ENCODE measurements around the gene SETBP1.

Gene SETBP1

GRCh38 chr18:44766450-44766849 lies 85.8 kb downstream of the SETBP1 start:
- no peak for DNase-seq

DNA sequence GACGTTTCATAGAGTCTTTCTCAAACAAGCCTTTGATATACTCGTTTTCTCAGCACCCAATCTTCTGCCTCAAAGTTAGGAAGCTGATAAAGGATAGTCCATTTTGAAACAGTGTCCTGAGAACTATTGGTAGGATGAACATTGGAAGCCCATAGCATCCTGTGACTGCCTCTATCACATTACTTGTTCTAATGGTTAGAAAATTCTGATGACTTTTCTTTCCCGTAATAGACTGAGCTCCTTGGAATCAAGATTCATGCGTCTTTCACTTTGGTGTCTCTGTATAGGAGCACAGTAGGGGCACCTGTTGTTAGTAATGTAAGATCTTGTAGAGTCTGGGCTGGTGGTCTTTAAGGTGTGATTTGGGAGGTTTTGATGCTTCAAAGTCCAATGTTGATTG lies 87.1 kb downstream of the SETBP1 start:
- no peak for DNase-seq

DNA sequence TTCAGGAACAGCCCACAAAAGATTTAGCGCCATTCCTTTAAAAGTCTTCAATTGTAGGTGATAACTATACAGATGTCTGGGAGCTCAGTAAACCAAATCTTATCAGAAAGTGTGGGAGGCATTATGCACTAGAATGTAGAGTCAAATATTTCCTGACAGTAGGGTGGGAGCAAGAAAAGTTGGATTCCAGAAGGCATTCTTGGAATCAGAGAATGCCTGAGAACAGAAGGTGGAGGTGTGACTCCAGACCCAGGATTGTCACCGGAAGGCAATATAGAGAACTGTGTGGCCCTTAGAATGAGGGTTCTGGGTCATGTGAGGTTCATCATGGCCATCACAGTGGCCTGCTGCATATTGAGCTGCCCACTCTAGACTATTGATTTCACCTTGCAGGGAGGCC lies 90.0 kb downstream of the SETBP1 start:
- no peak for DNase-seq

- DNase-seq: no peak
Measured at GRCh38 chr18:44771572-44771955, 90.9 kb downstream of the SETBP1 start.

DNA sequence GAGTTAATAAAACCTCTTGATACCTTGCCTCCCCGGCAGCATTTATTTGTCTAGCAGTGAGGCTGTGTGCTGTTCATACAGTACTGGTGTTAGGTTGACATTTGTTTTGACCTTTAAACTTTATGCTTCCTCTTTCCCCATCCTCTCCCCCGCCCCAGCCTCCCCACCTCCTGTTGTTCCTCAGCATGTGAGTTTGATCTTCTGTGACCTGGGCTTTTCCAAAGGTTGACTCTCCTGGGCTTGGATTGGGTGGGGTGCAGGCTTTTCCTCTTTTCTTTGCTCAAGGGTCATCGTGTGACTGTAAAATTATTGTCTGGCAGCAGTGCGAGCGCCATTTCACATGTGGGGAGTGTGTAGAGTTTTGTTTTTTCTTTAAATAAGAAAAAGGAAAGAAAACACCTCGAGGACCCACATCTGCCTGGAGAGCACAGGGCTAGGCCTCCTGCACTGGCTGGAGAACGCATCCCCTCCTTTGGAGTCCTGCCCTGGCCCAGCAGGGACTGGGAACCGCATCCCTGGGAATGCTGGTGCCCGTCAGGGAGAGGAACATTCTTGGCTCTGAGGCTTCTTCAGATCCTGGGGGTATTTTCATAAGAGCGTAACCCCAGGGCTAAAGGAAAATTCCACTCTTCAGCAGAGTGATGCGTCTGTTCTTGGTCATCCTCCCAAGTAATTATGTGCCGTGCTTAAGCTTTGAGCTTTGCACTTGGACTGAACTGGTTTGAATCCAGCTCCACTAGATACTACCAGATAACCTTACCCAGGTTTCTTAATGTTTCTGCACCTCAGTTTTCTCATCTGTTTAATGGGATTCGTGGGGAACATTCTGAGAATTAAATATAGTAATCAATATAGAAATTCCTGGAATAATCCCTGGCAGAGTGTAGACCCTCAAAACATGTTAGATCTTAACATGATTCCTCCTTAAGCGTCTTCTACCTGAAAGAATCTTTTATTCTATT lies 91.5 kb downstream of the SETBP1 start:
- no peak for DNase-seq

GRCh38 chr18:44773640-44774155 lies 93.0 kb downstream of the SETBP1 start:
- DNase-seq: no peak

DNA sequence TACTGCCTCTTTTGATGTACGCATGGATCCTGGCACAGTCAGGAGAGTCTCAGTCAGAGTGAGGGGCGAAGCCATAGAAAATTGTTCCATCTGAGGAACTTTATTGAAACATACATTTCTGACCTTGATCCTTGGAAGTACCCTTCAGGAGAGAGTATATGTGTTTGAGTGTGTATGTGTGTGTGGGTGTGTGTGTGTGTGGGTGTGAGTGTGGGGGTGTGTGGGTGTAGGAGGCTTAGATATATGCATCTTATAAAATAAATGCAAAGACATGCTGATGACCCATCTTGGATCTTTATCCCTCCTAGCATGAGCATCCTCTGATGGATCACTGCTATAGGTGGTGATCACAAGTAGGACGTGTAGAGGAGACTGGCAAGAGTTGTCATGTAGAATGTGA lies 93.5 kb downstream of the SETBP1 start:
- no peak for DNase-seq

DNA sequence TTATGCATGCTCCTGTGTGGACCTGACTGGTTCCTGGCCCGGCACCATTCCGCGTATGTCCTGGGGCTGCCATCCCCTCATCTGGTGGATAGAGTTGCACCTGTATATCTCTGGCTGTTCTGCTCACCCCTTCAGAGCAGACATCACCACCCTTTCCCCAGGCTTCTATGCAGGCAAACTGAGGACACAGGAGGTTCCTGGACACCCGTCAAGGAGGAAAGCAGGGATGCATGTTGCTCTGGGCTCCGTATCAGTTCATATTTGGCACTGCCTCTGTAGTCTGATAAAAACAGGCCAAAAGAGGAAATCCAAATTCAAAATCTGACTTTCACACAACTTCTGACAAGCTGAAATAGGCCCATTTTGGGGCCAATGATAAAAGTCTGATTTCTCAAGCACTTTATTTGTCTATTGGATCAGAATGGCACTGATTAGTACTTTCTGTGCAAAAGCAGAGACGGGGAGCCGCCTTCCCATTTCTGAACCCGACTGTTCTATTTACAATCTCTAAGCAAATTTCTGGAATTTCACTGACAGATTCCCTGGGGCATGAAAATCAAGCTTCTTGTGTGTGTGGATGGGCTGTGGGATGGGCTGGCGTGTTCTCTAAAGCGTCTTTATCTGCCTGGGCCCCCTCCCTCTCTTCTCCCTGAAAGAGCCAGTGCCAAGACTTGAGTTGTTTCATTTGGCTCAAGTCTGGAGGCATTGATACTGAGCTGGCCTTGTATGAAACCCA lies 96.9 kb downstream of the SETBP1 start:
- DNase-seq: no peak

DNA sequence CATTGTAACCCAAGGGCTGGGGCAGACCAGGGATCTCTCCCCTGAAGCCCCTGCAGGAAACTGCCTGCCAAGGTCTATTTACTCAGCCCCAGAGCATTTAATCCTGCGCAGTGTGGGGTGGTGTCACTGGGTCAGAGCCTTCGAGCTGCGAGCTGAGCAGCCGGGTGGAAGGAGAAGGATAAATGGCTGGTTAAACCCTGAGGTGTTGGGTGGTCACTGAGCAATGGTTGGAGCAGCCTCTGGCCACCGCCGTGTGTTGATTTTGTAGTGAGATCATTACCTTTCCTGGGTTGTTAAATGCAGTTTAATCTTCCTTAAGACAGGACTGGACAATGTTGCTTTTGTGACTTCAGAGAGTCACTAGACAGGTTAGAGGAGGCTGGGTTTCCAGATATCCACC lies 98.1 kb downstream of the SETBP1 start:
- DNase-seq: no peak

- DNase-seq: no peak
Measured at GRCh38 chr18:44779753-44780292, 99.1 kb downstream of the SETBP1 start.

- DNase-seq: no peak
Measured at GRCh38 chr18:44781886-44782285, 101.2 kb downstream of the SETBP1 start.

- DNase-seq: no peak
Measured at GRCh38 chr18:44782617-44783016, 101.9 kb downstream of the SETBP1 start.

GRCh38 chr18:44783371-44783770 lies 102.7 kb downstream of the SETBP1 start:
- no peak for DNase-seq

- DNase-seq: no peak
Measured at GRCh38 chr18:44786257-44786656, 105.6 kb downstream of the SETBP1 start.

- no peak for DNase-seq
Measured at GRCh38 chr18:44786688-44787087, 106.0 kb downstream of the SETBP1 start.

DNA sequence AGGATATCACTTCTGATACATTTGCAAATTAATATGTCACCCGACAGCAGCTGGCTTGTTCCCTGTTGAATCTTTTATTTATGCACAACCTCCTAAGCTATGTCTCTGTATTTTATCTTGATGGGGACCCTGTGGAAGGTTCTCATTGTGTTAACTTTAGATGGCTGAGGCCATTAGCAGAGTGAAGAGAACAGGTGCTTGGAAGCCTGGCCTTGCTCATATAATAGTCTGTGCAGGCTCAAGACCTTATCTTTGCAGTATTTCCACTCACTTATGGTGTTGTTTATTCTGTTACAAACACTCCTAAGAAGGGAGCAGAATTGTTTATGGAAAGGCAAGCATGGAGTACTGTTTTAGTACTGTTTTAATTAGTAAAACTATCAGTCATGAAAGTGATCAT lies 107.6 kb downstream of the SETBP1 start:
- DNase-seq: no peak

DNA sequence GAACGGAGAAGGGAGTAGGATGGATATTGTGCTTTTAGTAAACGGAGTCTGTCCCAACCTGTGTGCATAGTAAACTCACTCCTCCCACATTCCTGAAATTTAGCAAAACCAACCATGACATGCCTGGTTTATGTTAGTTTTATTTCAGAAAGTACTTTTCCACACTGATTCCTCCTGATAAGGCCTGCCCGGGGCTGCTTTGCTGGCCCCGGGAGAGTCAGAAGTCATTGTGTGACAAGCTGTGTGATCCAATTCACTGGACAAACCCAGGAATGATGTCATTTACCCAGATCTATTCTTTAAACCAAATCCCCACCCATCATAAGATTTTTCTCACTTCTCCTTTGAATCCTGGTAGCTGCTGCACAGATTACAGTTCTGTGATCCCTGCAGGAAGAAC lies 109.0 kb downstream of the SETBP1 start:
- no peak for DNase-seq

DNA sequence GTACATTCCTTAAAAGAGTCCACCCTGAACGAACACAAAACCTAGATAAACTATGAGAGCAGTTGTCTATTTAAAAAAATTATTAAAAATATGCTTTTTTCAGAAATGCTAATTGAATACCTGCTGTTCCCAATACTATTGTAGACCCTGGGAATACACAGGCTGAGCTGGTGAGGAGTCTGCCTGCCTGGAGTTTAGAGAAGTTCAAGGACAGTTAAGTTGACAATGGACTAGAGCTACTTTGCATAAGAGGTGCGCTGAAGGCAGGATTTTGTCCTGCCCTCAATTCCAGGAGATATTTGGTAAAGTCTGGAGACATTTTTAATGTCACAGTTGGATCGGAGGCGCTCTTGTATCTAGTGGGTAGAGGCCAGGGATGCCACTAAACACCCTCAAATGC lies 110.2 kb downstream of the SETBP1 start:
- no peak for DNase-seq

DNA sequence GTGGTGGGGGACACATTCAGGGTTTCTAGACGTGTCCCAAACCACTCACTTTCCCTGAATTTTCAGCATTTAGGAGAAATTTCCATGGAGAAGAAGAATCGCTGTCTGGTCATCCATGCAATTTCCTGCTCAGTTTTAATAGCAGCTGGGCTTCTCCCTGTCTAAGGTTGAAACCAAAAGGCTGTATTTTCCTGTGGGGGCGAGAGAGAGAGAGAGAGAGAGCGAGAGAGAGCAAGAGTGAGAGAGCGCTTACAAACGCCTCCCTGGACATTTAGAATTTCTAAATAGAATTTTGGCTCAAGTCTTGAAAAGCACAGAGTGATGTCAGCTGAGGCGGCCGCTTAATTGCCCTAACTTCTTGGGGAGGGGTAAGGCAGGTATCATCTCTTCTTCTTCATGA lies 110.8 kb downstream of the SETBP1 start:
- no peak for DNase-seq

DNA sequence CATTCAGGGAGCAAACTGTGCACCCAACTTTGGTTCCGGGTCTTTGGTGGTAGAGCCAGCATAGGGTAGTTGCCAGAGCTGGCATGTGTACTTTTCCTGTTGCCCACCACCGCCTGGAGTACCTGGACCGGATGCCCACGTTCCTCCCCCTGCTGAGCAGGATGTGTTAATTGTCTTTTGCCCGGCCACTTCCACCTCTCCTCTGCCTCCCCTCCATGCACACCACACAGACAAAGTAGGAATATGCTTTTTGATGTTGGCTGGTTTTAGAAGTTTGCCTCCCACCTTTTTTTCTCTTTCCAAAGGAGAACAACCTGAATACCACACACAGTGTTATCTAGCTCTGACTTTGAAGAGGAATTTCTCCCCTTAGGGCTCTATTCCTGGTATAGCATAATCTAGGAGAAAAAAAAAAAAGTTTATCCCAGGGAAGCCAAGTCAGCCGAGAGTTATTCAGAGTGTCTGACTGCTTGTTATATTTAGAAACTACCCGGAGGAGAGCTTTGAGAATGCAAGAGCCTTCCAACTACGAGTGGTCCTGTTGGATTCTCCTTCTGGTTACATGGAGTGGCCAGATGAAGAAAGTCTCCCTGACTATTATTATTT lies 111.9 kb downstream of the SETBP1 start:
- no peak for DNase-seq

DNA sequence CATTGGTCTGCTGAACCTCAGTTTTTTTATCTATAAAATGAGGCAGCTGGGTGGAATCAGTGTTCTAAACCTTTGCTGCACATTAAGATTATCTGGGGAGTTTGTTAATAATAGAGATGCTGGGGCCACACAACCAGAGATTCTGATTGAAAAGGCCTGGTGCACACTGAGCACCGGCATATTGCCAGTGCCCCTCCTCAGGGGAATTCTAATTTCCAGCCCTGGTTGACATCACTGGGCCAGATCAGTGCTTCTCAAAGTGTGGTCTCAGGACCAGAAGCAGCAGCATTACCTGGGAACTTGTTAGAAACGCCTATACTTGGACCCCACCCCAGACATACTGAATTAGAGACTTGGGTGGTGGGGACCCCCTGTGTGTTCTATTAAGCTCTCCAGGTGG lies 112.5 kb downstream of the SETBP1 start:
- DNase-seq: no peak

GRCh38 chr18:44793685-44794084 lies 113.0 kb downstream of the SETBP1 start:
- DNase-seq: no peak

GRCh38 chr18:44795241-44795640 lies 114.6 kb downstream of the SETBP1 start:
- DNase-seq: no peak
